GM19035 (cell line): ENCODE data around the gene CUEDC1.

Experiments
- ATAC-seq: cut with Tn5 transposase; IDR thresholded peaks from one replicate; pipeline ENCODE4 v1.9.1; 2021; ENCODE audit not compliant: unreplicated experiment

Gene CUEDC1

DNA sequence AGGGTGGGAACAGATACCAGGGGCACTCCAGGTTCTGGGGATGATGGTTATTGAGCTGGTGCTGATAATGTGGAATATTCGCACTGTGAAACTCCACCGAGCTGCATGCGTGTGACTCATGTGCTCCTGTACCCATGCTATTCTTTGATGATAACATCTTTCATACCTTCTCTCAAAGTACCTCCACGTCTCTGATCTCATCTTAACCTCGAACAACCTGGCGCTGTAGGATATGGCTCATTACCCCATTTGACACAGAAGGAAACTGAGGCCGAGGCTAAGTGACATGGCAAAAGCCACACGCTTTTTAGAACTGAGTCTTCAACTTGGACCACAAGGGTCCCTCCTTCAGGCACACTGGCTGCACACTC, 75.1 kb downstream of the CUEDC1 start:
- no peak for ATAC-seq

DNA sequence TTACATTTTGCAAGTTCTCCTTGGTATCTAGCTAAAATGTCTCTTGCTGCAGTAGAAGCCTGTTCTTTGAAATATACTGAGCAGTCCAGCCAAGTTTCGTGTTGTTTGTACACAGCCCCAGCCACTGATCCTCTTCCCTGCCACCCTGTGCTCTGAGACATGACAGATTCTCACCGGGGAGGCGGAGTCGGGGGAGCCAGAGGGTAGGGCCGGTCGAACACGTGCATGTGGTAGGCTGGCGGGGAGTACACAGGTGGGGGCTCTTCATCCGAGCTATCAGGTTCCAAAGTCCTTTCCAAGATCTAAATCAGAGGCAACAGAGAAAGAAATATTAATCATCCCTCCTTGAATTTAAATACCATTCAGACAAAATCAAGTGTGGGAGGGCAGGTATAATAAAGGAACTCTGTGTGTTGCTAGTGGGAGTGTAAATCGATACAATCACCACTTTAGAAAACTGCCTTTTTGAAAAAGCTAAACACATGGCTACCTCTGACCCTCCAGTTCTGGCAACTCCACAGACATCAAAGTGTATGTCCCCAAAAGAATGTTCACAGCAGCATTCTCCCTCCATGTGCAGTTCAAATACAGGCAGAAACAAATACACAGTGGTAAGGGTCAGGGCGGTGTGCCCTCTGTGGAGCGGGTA, 75.7 kb downstream of the CUEDC1 start:
- no peak for ATAC-seq

DNA sequence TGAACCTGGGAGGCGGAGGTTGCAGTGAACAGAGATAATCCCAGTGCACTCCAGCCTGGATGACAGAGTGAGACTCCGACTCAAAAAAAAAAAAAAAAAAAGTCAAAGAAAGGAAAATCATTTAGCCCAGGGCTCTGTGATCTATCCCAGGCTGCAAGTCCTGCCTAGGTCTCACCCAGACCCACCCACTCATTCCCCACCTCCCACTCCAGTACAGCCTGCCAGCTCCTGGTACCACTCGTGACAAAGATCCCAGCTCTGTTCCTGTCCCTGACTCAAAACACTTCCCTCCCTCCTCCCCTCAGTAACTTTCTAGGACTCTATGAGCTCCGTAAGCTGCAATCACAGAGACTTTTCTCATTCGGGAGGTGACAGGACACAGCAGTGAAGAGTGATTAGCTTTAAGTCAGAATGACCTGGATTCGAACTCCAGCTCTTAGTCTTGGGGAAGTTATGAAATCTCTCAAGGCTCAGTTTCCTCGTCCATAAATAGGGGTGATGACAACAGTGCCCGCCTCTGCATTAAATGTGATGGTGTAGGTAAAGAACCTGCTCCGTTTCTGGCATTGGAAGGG, 77.3 kb downstream of the CUEDC1 start:
- ATAC-seq: no peak

DNA sequence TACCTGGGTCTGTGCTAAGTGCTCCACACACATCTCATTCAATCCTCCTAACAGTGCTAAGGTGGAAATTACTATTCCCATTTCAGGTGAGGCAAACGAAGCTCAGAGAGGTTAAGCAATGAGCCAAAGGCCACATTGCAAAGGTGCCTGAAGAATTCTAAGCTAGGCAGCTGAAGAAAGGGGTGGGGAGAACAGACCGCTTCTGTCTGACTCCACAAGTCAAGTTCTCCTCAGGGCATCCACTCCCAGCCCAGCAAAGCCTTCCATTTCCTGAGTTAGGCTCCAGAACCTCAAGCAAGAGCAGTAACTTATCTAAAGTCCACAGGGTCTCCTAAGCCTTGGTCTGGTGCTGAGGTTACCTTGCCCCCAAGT, 78.4 kb downstream of the CUEDC1 start:
- ATAC-seq: no peak

- no peak for ATAC-seq
These were observed 79.0 kb downstream of the CUEDC1 start for GRCh38 chr17:57876023-57876865.

- no peak for ATAC-seq
These were observed 79.8 kb downstream of the CUEDC1 start for GRCh38 chr17:57875290-57876022.

DNA sequence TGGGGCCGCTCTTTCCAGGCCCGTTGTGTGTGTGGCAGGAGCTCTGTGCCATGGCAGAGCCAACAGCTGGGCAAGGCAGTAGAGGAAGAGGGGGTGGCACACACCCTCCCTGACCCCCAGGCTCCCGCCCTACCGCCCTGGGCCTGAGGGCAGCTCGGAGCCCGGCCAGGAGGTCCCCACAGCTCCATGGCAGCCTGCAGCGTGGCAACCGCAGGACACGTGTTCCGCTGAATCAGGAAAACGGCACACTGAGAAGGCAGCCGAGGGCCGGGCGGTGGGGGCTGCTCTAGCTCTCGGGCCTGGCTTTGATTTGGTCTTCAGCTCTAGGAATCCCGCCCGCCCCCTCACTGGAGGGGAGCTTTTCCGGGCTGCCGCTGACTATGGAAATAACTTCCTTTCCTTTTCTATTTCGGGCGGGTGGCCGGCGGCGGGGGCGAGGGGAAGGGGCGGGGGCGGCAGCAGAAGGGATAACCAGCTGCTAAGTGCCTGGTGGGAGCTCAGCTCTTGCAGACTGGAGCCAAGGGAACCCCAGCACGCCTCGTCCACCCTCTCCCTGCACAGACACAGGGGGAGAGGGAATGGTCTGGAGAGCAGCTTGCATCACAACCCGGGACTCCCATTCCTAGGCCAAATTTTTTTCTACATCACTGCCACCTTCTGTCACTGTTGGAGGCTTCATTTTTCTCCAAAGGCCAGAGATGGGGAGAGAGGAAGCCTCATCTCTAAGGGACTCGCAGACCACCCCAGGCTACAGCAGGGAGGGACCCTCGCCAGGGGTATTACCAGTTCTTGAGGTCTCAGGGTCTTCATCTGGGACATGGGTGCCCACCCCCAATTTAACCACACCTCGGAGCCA, 80.5 kb downstream of the CUEDC1 start:
- no peak for ATAC-seq

DNA sequence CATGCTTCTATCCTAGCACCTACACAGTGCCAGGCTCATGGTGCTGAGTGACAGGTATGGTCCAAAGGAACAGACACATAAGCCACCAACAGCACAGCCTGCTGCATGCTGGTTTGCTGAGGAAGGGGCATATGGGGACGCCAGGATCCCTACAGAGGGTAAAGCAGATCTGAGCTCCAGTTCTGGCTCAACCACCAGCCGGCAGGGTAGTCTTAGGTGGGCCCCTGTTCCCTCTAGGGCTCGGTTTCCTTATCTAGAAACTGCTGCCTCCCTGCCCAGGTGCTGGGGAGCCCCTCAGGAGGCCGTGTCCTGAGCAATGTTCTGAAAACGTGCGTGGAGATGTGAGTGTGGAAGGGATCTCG, 81.2 kb downstream of the CUEDC1 start:
- no peak for ATAC-seq

- ATAC-seq: no peak
These were observed 81.8 kb downstream of the CUEDC1 start for GRCh38 chr17:57873261-57874057.

DNA sequence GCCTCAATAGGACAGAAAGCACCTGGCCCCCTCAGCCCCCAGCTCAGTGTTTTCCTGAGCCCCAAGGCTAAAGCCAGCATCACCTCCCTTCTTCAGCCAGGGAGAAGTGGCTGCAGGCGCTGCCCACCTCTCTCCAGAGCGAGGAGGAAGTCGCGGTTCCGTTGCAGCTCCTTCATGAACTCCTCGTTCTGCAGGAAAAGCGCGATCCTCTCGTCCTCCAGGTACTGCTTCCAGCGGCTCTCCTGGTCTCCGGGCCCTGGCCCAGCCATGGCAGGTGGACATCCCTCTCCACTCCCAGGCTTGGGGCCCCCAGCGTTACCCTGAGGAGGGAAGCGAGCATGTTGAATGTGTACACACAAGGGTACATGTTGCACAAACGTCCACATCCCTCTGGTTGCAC, 82.7 kb downstream of the CUEDC1 start:
- no peak for ATAC-seq

GRCh38 chr17:57871863-57872262, 83.3 kb downstream of the CUEDC1 start:
- no peak for ATAC-seq

DNA sequence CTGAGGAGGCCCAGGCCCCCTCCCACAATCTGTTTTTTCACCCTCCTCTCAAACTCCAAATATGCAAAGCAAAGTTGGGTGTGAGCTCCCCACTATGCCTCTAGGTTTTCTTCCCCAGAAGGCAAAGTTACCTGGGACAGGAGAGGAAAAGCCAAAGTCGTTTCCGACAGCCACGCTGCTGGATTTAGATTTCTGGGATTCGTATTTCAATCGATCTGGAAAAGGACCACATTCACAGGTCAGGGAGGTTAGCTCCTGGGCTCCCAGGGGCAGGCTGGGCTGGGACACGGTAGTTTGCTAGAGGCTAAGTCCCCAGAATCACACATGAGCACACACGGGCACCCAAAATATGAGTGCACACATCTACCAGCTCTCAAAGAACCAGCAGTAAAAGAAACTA, 84.1 kb downstream of the CUEDC1 start:
- no peak for ATAC-seq

GRCh38 chr17:57870283-57870635, 85.0 kb downstream of the CUEDC1 start:
- ATAC-seq: no peak

DNA sequence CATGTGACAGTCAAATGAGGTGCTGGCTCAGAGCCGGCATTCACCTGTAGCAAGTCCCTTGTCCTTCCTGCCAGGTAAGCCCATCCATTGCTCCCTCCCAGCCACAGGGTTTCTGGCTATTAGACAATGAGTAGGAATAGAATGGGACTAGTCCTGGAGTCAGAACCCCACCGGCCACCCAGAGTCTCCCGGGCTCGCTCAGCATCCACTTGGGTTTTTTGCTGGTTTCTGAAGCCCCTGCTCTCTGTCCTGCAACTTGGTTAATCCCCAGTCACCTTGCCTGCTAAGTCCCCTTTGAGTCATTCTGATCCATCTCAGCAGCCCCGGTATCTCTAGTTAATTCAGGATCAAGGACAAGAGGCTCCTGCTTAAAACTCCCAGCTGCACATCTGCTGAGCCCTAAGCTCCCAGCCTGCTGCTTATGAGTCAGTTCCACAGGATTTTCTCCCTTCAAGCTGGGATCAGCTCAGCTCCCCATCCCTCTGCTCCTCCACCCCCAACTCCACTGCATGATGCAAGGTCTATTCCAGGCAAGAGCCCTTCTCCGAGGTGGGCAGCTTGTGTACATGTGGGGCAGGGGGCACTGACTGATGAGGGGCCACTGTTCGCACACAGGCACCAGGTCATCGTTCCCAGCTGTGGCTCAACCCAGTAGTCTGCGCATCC, 85.5 kb downstream of the CUEDC1 start:
- no peak for ATAC-seq

- no peak for ATAC-seq
These were observed 86.1 kb downstream of the CUEDC1 start for GRCh38 chr17:57868910-57869616.

DNA sequence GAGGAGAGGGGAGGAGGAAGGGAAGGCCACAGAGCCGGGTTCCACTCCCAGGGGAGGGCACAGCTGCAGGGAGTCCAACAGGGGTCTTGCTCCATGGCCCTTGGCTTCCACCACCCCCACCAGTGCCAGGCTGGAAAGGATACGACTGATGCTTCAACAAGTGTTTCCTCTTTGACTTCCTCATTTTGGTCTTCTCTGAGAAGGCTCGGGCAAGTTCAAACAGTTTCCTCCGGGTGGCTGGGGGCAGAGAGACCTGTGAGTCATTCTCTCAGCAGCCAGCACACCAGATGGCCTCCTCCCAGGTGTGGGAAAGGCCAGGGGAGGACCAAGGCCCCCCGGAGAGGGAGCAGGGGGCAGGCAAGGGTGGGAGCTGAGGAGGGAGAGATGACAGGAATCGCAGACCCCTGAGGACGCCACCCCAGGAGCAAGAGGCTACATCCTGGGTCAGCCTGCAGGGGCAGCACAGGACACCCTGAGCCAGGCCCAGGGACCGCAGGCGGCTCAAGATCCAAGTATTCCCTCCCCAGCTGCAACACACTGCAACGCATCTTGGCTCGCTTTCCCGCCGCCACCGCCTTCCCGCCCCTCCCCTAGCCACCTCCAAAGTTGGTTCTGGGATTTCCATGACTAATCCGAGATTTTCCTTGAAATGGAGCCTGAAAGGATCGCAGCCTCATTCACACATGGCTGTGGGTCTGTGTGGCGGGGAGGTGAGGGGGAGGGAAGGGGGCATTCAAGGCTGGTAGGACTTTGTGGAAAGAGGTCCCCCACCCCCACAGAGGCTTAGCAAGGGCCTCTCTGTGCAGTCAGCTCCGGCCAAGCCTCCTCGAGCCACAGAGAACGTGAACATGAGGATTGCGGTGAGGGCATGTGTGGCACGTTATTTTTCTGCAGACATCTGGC, 87.0 kb downstream of the CUEDC1 start:
- ATAC-seq: no peak

GRCh38 chr17:57867126-57867525, 88.1 kb downstream of the CUEDC1 start:
- no peak for ATAC-seq

GRCh38 chr17:57866723-57867122, 88.5 kb downstream of the CUEDC1 start:
- no peak for ATAC-seq
